PC-3 (cell line): ENCODE data around the gene LHX4. TPM values are rescaled to one million over a fixed set of nuclear protein-coding genes. Genes with fewer than 3 reads are reported as not detected.

ENCODE experiments used
- ATAC-seq: fragments of 200-7000 bp; cut with Tn5 transposase; 2 replicates; pipeline ENCODE4 v1.9.1; 2020; ENCODE audit warnings: mild to moderate bottlenecking, moderate library complexity
- BruUV-seq: library from RNA; stranded (reverse); fragments of 400-500 nt; replicated peaks from 2 replicates; lab custom pipeline; 2021; lab: Mats Ljungman, UMichigan
- CTCF ChIA-PET: fragments of 300-600 bp; sonication (Branson Sonifier 250); formaldehyde crosslinking; loops from one replicate; lab custom pipeline; 2022; ENCODE audit warnings: antibody characterized with exemption; lab: Charles Lee
- POLR2A ChIA-PET: fragments of 300-600 bp; sonication (Branson Sonifier 250); formaldehyde crosslinking; loops from one replicate; lab custom pipeline; 2022; ENCODE audit warnings: antibody characterized with exemption; ENCODE audit not compliant: unreplicated experiment; lab: Charles Lee
- DNase-seq: peaks from one replicate; pipeline ENCODE4 v3.0.0-alpha.2; 2015
- H2AFZ ChIP-seq: fragments of 300-600 bp; sonication (generic); 2 replicates; pipeline ENCODE4 v1.6.0; 2016; ENCODE audit warnings: antibody characterized with exemption, low read length
- H3F3A ChIP-seq: fragments of 300-600 bp; sonication (generic); one replicate; pipeline ENCODE4 v1.6.0; 2017; ENCODE audit warnings: antibody characterized with exemption, low read length, control low read depth, mild to moderate bottlenecking; ENCODE audit not compliant: unreplicated experiment
- H3K27ac ChIP-seq: fragments of 300-600 bp; sonication (generic); 2 replicates; pipeline ENCODE4 v1.5.1; 2016; ENCODE audit warnings: mild to moderate bottlenecking, low read length
- H3K27me3 ChIP-seq: fragments of 300-600 bp; sonication (generic); 2 replicates; pipeline ENCODE4 v1.6.1; 2016; ENCODE audit warnings: low read length, mixed read lengths
- H3K36me3 ChIP-seq: fragments of 300-600 bp; sonication (generic); 2 replicates; pipeline ENCODE4 v1.6.1; 2016; ENCODE audit warnings: low read depth, mixed run types, low read length, mixed read lengths
- H3K4me1 ChIP-seq: fragments of 300-600 bp; sonication (generic); 2 replicates; pipeline ENCODE4 v1.5.1; 2016; ENCODE audit warnings: low read length; ENCODE audit not compliant: insufficient read depth
- H3K4me2 ChIP-seq: fragments of 300-600 bp; sonication (generic); 2 replicates; pipeline ENCODE4 v1.6.0; 2016; ENCODE audit warnings: low read length
- H3K4me3 ChIP-seq: fragments of 300-600 bp; sonication (generic); 2 replicates; pipeline ENCODE4 v1.5.1; 2016; ENCODE audit warnings: mild to moderate bottlenecking, low read length, mixed read lengths
- H3K79me2 ChIP-seq: fragments of 300-600 bp; sonication (generic); 2 replicates; pipeline ENCODE4 v1.6.1; 2017; ENCODE audit warnings: low read length, mixed read lengths
- H3K9ac ChIP-seq: fragments of 300-600 bp; sonication (generic); 2 replicates; pipeline ENCODE4 v1.6.0; 2016; ENCODE audit warnings: mild to moderate bottlenecking, low read length
- H3K9me2 ChIP-seq: fragments of 300-600 bp; sonication (generic); replicated peaks from 2 replicates; pipeline ENCODE4 v1.6.1; 2016; ENCODE audit warnings: mixed run types, low read length, mixed read lengths
- H3K9me3 ChIP-seq: fragments of 300-600 bp; sonication (generic); 2 replicates; pipeline ENCODE4 v1.6.1; 2016; ENCODE audit warnings: low read length, mixed read lengths
- H4K20me1 ChIP-seq: fragments of 300-600 bp; sonication (generic); 2 replicates; pipeline ENCODE4 v1.6.1; 2016; ENCODE audit warnings: low read length, mixed read lengths
- EZH2 ChIP-seq: fragments of 300-600 bp; sonication (generic); IDR thresholded peaks from one replicate; pipeline ENCODE4 v1.6.1; 2017; ENCODE audit warnings: antibody characterized with exemption, mild to moderate bottlenecking, low read length; ENCODE audit not compliant: unreplicated experiment
- EZH2phosphoT487 ChIP-seq: fragments of 300-600 bp; sonication (generic); IDR thresholded peaks from 2 replicates; pipeline ENCODE4 v1.6.1; 2018; ENCODE audit warnings: mild to moderate bottlenecking, antibody characterized with exemption, low read length, borderline replicate concordance
- intact Hi-C: fragments of 100-400 bp; cut with micrococcal nuclease; formaldehyde crosslinking; loops from 2 replicates; pipeline ENCODE4 v1.9.0; 2023
- total RNA-seq: library from RNA; depleted of rRNA; stranded (reverse); fragments of >200 nt; gene quantifications from 2 replicates; pipeline ENCODE4 v1.2.3, GENCODE V29; 2014
- TF ChIP-seq, protein P1 (sequence below): fragments of 300-600 bp; sonication (generic); conservative IDR thresholded peaks from 2 replicates; pipeline ENCODE4 v1.5.1; 2017; ENCODE audit warnings: antibody characterized with exemption, low read depth, mild to moderate bottlenecking, low read length

The LHX4 gene
- total RNA-seq, 1 experiment from 2014 or later: 0.04 TPM

GRCh38 chr1:180186831-180187230, 43.2 kb upstream of the LHX4 start:
- H3K9me2 ChIP-seq: no peaks in the 10 kb centered on the region
- CTCF ChIA-PET: no interaction called here
- H3K4me3 ChIP-seq: no peak overlapping the region
- ATAC-seq (peak; percentile 7; the same call in 1 of the 2 replicates), DNase-seq (no peak)
- no peak overlapping the region for H3K4me2 ChIP-seq
- no peaks in the 10 kb centered on the region for H3F3A ChIP-seq
- no peaks in the 10 kb centered on the region for H3K4me1 ChIP-seq
- no peak overlapping the region for H3K27ac ChIP-seq
- H3K9me3 ChIP-seq: no peaks in the 10 kb centered on the region
- H3K9ac ChIP-seq: no peak overlapping the region
- TF ChIP-seq, protein P1, sequence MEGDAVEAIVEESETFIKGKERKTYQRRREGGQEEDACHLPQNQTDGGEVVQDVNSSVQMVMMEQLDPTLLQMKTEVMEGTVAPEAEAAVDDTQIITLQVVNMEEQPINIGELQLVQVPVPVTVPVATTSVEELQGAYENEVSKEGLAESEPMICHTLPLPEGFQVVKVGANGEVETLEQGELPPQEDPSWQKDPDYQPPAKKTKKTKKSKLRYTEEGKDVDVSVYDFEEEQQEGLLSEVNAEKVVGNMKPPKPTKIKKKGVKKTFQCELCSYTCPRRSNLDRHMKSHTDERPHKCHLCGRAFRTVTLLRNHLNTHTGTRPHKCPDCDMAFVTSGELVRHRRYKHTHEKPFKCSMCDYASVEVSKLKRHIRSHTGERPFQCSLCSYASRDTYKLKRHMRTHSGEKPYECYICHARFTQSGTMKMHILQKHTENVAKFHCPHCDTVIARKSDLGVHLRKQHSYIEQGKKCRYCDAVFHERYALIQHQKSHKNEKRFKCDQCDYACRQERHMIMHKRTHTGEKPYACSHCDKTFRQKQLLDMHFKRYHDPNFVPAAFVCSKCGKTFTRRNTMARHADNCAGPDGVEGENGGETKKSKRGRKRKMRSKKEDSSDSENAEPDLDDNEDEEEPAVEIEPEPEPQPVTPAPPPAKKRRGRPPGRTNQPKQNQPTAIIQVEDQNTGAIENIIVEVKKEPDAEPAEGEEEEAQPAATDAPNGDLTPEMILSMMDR: no peak
- TF ChIP-seq EZH2 (no peak), EZH2phosphoT487 (no peak)
- no peak overlapping the region for H2AFZ ChIP-seq
- H3K27me3 ChIP-seq: no peaks in the 10 kb centered on the region
- H4K20me1 ChIP-seq: no peaks in the 10 kb centered on the region
- POLR2A ChIA-PET: no interaction called here
- H3K36me3 ChIP-seq: peaks cover 56% of the 10 kb centered on the region
- no peaks in the 10 kb centered on the region for H3K79me2 ChIP-seq
- no TSS peak for BruUV-seq
- intact Hi-C loops: no loop called here

DNA sequence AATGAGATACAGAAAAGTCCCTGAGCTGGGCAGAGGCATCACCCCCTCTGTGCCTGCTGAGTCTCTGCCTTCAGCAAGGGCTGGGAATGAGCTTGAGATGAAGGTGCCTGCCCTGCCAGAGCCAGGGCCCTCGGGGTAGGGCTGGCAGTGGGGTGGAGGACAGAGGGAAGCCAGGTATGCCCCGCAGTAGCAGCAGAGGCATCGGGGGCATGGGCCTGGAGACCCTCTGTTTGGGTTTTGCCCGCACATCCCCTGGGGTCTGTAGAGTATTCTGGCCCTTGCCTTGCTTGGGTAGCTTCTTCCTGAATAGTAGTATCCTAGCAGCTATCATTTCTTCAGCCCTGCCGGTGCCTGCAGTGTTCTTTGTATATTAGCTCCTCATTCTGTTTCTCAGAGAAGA, 42.4 kb upstream of the LHX4 start:
- TF ChIP-seq, protein P1: no peak
- no peaks in the 10 kb centered on the region for H4K20me1 ChIP-seq
- H3F3A ChIP-seq: no peaks in the 10 kb centered on the region
- ChIA-PET CTCF (no interaction called here), POLR2A (no interaction called here)
- intact Hi-C loops: no loop called here
- no peaks in the 10 kb centered on the region for H3K9me3 ChIP-seq
- no peak overlapping the region for H3K9ac ChIP-seq
- no peak overlapping the region for H2AFZ ChIP-seq
- no peaks in the 10 kb centered on the region for H3K9me2 ChIP-seq
- DNase-seq: no peak
- ATAC-seq: peak; percentile 11; the same call in 1 of the 2 replicates
- no peak overlapping the region for H3K4me2 ChIP-seq
- no peaks in the 10 kb centered on the region for H3K4me1 ChIP-seq
- no peak overlapping the region for H3K27ac ChIP-seq
- peaks cover 52% of the 10 kb centered on the region for H3K36me3 ChIP-seq
- no TSS peak for BruUV-seq
- no peaks in the 10 kb centered on the region for H3K27me3 ChIP-seq
- H3K4me3 ChIP-seq: no peak overlapping the region
- no peaks in the 10 kb centered on the region for H3K79me2 ChIP-seq

GRCh38 chr1:180188091-180188506, 42.0 kb upstream of the LHX4 start:
- CTCF ChIA-PET: interaction anchor here (0.6 kb wide), 1 partner anchor 11 kb away, joined by 3 read pairs; no protein-coding TSS in a partner anchor
- H3K9ac ChIP-seq: no peak overlapping the region
- intact Hi-C loops: no loop called here

More at GRCh38 chr1:180188091-180188506, 42.0 kb upstream of the LHX4 start:
- POLR2A ChIA-PET: no interaction called here
- Histone ChIP-seq H3K4me3 (no peak overlapping the region), H3K4me2 (no peak overlapping the region), H3K9me3 (no peaks in the 10 kb centered on the region), H3F3A (no peaks in the 10 kb centered on the region), H3K27ac (no peak overlapping the region), H3K27me3 (no peaks in the 10 kb centered on the region), H3K79me2 (no peaks in the 10 kb centered on the region), H3K36me3 (peaks cover 52% of the 10 kb centered on the region), H4K20me1 (no peaks in the 10 kb centered on the region), H2AFZ (no peak overlapping the region), H3K4me1 (no peaks in the 10 kb centered on the region), H3K9me2 (no peaks in the 10 kb centered on the region)
- BruUV-seq: no TSS peak
- ATAC-seq: peak; percentile 73
- no peak for TF ChIP-seq EZH2phosphoT487
- TF ChIP-seq, protein P1: peak; percentile 69
- peak; percentile 49 for DNase-seq
